ENCODE data around the gene GRHL1. TPM values are rescaled to one million over a fixed set of nuclear protein-coding genes. Genes with fewer than 3 reads are reported as not detected.
A peak's percentile ranks its signal among the peaks of the same experiment; 100 is the strongest.

The GRHL1 gene
- total RNA-seq, 1 experiment from 2014 or later, result 2.7 TPM

GRCh38 chr2:10035633-10036032 is 84.1 kb downstream of the GRHL1 start (continued):
- TF ChIP-seq, protein P1, sequence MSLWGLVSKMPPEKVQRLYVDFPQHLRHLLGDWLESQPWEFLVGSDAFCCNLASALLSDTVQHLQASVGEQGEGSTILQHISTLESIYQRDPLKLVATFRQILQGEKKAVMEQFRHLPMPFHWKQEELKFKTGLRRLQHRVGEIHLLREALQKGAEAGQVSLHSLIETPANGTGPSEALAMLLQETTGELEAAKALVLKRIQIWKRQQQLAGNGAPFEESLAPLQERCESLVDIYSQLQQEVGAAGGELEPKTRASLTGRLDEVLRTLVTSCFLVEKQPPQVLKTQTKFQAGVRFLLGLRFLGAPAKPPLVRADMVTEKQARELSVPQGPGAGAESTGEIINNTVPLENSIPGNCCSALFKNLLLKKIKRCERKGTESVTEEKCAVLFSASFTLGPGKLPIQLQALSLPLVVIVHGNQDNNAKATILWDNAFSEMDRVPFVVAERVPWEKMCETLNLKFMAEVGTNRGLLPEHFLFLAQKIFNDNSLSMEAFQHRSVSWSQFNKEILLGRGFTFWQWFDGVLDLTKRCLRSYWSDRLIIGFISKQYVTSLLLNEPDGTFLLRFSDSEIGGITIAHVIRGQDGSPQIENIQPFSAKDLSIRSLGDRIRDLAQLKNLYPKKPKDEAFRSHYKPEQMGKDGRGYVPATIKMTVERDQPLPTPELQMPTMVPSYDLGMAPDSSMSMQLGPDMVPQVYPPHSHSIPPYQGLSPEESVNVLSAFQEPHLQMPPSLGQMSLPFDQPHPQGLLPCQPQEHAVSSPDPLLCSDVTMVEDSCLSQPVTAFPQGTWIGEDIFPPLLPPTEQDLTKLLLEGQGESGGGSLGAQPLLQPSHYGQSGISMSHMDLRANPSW (CRISPR knock-in tag; conservative IDR thresholded peaks at IDR 0.05; ENCODE audit: low read depth), result no peak
- TF ChIP-seq KAT7 (CRISPR knock-in tag; IDR thresholded peaks at IDR 0.05; ENCODE audit: borderline replicate concordance) (no peak), MYBL2 (CRISPR knock-in tag; IDR thresholded peaks at IDR 0.05) (no peak), USF1 (CRISPR knock-in tag; IDR thresholded peaks at IDR 0.05) (no peak), RELA (CRISPR knock-in tag; IDR thresholded peaks at IDR 0.05; ENCODE audit: borderline replicate concordance) (no peak), ZNF121 (CRISPR knock-in tag; IDR thresholded peaks at IDR 0.05) (no peak), FOXP4 (CRISPR knock-in tag; IDR thresholded peaks at IDR 0.05) (no peak)

- POLR2A ChIA-PET, result interaction anchor here (0.6 kb wide), 1 partner anchor 194 kb away, joined by 3 read pairs; no protein-coding TSS in a partner anchor
- DNase-seq (ENCODE audit: low spot score) (no peak), ATAC-seq (peak; percentile 84)
- H3K27ac Mint-ChIP-seq, result no peak overlapping the region
- H3K4me1 Mint-ChIP-seq, result no peaks in the 10 kb centered on the region
- no peaks in the 10 kb centered on the region for H3K9me3 Mint-ChIP-seq
- no peaks in the 10 kb centered on the region; the same call in 1 of the 2 replicates for H3K36me3 Mint-ChIP-seq
- no peak overlapping the region for H3K4me3 Mint-ChIP-seq
- CTCF ChIA-PET, result interaction anchor here (0.6 to 3.9 kb wide), 9 partner anchors 12 to 165 kb away, joined by 3 to 23 read pairs (median 4); no protein-coding TSS in a partner anchor
- H3K27me3 Mint-ChIP-seq (ENCODE audit: low read depth), result peaks cover 10% of the 10 kb centered on the region
- TF ChIP-seq MLX (CRISPR knock-in tag; IDR thresholded peaks at IDR 0.05), result no peak
- no peak for TF ChIP-seq ZBTB43 (CRISPR knock-in tag; IDR thresholded peaks at IDR 0.05)
- no peak for TF ChIP-seq FOXP4 (CRISPR knock-in tag; IDR thresholded peaks at IDR 0.05)
- no peak for TF ChIP-seq NR3C1 (CRISPR knock-in tag; conservative IDR thresholded peaks at IDR 0.05; ENCODE audit: low read depth)
- TF ChIP-seq ZNF138 (CRISPR knock-in tag; conservative IDR thresholded peaks at IDR 0.05), result no peak
- TF ChIP-seq, protein P2, sequence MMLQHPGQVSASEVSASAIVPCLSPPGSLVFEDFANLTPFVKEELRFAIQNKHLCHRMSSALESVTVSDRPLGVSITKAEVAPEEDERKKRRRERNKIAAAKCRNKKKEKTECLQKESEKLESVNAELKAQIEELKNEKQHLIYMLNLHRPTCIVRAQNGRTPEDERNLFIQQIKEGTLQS (CRISPR knock-in tag; conservative IDR thresholded peaks at IDR 0.05), result no peak
- no peak for TF ChIP-seq USF1 (CRISPR knock-in tag; IDR thresholded peaks at IDR 0.05)
- no peak for TF ChIP-seq GRHL2 (CRISPR knock-in tag; IDR thresholded peaks at IDR 0.05; ENCODE audit: insufficient replicate concordance, severe bottlenecking)
- TF ChIP-seq, protein P3, sequence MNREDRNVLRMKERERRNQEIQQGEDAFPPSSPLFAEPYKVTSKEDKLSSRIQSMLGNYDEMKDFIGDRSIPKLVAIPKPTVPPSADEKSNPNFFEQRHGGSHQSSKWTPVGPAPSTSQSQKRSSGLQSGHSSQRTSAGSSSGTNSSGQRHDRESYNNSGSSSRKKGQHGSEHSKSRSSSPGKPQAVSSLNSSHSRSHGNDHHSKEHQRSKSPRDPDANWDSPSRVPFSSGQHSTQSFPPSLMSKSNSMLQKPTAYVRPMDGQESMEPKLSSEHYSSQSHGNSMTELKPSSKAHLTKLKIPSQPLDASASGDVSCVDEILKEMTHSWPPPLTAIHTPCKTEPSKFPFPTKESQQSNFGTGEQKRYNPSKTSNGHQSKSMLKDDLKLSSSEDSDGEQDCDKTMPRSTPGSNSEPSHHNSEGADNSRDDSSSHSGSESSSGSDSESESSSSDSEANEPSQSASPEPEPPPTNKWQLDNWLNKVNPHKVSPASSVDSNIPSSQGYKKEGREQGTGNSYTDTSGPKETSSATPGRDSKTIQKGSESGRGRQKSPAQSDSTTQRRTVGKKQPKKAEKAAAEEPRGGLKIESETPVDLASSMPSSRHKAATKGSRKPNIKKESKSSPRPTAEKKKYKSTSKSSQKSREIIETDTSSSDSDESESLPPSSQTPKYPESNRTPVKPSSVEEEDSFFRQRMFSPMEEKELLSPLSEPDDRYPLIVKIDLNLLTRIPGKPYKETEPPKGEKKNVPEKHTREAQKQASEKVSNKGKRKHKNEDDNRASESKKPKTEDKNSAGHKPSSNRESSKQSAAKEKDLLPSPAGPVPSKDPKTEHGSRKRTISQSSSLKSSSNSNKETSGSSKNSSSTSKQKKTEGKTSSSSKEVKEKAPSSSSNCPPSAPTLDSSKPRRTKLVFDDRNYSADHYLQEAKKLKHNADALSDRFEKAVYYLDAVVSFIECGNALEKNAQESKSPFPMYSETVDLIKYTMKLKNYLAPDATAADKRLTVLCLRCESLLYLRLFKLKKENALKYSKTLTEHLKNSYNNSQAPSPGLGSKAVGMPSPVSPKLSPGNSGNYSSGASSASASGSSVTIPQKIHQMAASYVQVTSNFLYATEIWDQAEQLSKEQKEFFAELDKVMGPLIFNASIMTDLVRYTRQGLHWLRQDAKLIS (CRISPR knock-in tag; IDR thresholded peaks at IDR 0.05; ENCODE audit: borderline replicate concordance), result no peak
- TF ChIP-seq, protein P4, sequence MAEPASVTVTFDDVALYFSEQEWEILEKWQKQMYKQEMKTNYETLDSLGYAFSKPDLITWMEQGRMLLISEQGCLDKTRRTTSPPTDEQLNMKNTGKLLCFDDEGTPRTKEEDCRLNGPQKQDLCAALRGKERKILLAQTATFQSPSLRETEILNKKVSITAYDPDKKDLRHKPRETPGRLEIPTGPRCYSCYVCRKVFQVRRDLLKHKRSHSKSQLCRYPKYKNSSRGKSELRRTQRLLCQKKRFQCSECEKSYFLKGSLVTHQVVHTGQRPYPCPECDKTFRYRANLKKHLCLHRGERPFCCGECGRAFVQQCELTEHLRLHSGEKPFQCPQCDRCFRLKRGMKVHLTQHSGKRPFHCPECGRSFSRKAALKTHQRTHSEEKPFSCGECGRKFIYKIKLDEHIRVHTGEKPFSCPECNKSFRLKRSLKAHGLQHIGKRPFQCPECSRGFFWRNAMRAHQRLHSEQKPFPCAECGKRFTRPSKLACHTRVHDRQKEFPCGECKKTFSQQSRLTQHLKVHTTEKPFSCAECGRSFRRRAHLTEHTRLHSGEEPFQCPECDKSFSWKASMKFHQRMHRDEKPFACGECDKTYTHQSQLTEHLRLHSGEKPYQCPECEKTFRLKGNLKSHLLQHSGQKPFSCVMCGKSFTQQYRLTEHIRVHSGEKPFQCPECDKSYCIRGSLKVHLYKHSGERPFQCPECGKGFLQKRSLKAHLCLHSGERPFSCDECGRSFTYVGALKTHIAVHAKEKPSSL (CRISPR knock-in tag; conservative IDR thresholded peaks at IDR 0.05), result no peak
Observed at GRCh38 chr2:10036095-10036884, 84.8 kb downstream of the GRHL1 start.
